OCI-M2 (cell line): ENCODE measurements around the gene CEP104.

ENCODE experiments used
- DNase-seq: peaks from one replicate; lab custom pipeline; 2025; ENCODE audit not compliant: unreplicated experiment; lab: John Stamatoyannopoulos, UW

CEP104 gene

GRCh38 chr1:3869751-3870301 is 12.8 kb upstream of the CEP104 start:
- DNase-seq = no peak

DNA sequence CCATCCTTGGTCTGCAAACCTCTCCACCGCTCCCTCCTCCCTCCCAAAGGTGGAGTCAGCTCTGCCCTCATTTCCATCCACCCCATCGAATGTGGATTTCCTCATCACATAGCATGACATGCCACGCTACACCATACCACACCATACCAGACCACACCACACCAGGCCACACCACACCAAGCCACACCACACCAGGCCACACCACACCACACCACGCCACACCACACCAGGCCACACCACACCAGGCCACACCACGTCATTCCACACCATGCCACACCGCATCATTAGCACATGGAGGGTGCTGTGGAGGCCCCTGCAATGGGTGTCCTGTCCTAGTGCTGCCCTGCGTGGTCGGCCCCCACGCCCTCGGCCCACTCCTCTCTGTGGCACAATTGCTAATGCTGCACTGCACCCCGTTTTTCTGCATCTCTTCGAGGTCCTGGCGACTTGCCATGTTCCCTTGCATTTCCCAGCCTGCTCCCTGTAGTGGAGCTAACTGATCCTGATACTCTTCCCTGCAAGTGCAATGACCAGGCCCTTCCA is 11.5 kb upstream of the CEP104 start:
- DNase-seq = no peak

- DNase-seq = no peak
Observed at GRCh38 chr1:3865606-3866160, 8.7 kb upstream of the CEP104 start.

GRCh38 chr1:3864884-3865283 is 7.9 kb upstream of the CEP104 start:
- no peak for DNase-seq

- no peak for DNase-seq
Observed at GRCh38 chr1:3863231-3863935, 6.4 kb upstream of the CEP104 start.

DNA sequence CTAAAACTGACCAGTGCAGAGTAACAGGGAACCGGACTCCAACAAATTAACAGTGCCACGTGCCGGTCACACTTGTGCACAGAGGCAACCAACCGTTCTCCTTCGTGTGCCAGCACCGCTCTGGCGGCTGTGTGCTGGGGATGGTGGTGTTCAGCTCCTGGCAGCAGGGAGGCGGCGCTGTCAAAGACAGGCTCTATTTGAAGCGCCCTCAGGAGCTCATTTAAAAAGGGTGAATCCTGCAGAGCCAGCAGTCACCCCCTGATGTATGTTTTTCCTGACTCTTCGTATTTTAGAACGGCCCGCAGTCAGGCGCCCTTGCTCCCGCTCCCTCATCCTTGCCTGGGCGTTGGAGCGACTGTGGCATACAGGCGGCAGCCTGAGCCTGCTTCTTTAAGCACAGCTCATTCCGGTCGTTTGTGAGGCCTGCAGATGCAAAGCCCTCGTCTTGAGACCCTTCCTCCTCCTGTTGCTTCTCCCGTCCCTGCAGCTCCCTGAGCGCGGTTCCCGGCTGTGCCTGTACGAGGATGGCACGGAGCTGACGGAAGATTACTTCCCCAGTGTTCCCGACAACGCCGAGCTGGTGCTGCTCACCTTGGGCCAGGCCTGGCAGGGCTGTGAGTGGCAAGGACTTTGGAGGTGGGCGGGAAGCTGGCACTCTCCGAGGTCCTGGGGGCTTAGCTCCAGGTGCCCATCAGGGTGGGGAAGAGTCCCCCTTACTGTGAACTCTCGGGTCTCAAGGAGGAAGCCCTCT is 1.4 kb upstream of the CEP104 start:
- no peak for DNase-seq

- no peak for DNase-seq
Observed at GRCh38 chr1:3857791-3858129, 749 bp upstream of the CEP104 start.

GRCh38 chr1:3852711-3853485 is 4.1 kb downstream of the CEP104 start:
- DNase-seq = no peak

DNA sequence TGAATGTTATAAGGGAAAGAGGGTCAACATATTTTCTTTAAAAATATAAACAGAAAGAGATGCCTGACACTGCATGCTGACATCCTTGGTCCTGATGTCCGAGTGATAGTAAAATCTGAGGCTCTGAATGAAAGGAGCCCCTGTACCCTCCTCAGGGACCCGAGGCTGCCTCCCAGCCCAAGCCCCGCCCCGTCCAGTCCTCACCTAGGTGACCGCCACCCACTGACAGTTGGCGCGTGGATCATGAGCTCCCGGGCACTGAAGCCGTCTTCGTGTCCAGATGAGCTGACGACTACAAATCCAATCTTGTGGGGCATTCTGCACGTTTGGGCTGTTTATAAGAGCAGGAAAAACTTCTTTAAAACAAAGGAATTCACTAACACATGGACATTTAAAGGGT is 4.9 kb downstream of the CEP104 start:
- no peak for DNase-seq

DNA sequence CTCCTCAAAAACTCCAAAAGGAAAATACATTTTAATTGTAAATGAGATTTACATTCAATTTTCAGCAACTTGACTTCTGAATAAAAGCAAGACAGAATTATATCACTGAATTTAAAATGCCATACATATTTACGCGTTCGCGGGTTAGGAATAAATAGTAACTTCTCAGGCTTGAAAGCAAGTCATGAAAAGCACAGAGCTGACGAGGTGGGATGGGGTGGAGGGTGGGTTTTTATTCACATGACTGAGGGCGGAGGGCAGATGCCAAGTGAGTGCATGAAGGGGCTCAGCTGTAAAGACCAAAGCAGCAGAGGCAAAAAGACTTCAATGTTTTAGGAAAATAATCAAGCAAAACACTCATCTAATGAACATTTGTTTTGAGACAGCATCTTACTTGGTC is 5.7 kb downstream of the CEP104 start:
- no peak for DNase-seq

DNA sequence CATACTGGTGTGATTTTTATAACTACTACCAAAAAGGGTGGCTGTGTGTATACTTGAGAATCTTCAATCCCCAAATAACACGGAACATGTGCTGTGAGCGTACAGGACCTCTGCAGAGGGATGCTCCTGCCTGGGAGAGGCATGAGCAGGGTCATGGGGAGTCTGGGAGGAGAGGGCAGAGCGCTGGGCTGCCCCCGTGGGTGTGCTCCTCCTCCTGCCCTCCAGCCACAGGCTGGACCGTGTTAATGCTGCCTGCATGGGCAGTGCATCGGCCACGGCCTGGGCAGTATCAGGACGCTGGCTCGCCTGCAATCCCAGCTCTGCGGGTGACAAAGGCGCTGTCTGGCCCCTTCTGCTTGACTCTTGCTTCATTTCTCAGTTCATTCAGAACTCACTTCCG is 6.2 kb downstream of the CEP104 start:
- DNase-seq = no peak

DNA sequence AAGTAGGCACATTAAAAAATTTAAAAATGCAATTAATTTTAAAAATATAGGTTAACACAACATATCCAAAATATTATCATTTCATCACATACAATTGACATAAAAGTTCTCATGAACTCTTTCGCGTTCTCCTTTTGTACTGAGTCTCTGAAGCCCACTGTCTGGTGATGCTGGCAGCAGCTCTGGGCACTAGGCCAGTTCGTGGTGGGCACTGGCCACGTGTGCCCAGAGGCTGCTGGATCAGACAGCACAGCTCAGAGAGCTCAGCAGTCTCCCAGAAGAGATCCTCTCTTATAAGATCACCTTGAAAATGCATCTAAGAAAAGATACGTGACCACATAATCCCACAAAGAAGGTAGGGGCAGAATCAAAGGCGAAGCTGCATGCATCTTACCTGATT is 9.9 kb downstream of the CEP104 start:
- DNase-seq = no peak

- no peak for DNase-seq
Observed at GRCh38 chr1:3846541-3846940, 10.5 kb downstream of the CEP104 start.

DNA sequence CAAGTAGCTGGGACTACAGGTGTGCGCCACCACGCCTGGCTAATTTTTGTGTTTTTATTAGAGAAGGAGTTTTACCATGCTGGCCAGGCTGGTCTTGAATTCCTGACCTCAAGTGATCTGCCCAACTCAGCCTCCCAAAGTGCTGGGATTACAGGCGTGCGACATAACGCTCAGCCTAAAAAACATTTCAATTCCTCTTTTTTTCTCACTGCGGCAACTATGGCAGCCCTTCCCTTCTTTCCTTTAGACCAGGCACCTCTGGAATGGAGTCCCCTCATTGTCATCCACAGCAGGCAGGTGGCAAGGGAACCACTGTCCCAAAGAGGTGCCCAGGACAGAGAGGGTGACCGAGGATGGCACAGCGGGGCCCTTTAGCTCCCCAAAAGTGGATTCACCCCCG is 14.1 kb downstream of the CEP104 start:
- no peak for DNase-seq

- DNase-seq = no peak
Observed at GRCh38 chr1:3841491-3841890, 15.5 kb downstream of the CEP104 start.

DNA sequence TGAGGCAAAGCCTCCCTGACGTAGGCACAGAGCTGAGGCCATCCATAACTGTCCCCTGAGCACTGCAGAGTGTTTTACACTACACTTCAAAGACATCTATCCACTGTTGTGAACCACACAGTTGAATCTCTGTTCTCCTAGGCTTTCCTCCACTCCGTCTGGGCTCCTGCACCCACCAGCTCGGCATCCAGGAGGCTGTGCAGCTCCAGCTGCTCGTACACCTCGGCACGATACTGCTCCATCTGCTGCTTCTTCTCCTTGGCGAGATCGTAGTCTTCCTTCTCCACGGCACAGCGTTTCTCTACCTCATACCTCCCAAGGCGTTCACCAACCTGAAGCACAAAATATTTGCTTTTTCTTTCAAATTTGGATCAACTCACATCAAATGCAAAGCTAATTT is 18.2 kb downstream of the CEP104 start:
- DNase-seq = no peak

- no peak for DNase-seq
Observed at GRCh38 chr1:3837685-3838084, 19.3 kb downstream of the CEP104 start.

DNA sequence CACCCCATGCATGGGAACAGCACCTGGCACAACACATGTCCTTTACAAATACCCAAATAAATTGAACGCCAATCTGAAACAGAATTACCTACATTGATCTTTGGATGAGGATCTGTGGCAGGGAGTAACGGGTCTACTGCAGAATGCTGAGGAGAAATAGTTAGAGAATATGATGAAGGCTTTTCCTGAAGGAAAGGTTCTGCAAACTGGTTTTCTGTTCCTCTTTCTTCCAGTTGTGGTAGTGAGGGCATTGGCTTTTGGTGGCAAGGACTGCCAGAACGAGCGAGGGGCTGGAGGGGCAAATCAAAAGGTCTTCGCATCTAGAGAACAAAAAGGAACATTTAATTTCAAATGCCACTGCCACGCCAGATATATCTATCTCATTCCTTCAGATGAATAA is 19.8 kb downstream of the CEP104 start:
- DNase-seq = no peak

DNA sequence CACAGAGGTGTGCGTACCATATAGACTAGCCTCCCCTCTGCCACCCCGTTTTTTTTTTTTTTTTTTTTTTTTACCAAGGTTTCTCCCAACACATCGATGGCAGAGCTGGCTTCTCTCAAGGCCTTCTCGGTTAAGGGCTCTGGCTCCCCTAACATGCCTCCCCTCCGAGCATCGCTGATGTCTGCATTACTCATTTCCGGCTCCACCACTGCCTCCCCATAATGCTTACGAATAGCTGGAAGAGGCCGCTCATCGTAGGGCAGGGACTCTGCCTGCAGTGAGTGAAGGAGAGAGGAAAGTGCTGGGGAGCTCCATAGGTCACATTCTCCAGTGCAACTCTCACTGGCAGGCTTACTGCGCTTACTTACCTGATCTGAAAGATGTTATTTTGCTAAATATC is 20.6 kb downstream of the CEP104 start:
- no peak for DNase-seq

- no peak for DNase-seq
Observed at GRCh38 chr1:3834701-3835100, 22.3 kb downstream of the CEP104 start.

DNA sequence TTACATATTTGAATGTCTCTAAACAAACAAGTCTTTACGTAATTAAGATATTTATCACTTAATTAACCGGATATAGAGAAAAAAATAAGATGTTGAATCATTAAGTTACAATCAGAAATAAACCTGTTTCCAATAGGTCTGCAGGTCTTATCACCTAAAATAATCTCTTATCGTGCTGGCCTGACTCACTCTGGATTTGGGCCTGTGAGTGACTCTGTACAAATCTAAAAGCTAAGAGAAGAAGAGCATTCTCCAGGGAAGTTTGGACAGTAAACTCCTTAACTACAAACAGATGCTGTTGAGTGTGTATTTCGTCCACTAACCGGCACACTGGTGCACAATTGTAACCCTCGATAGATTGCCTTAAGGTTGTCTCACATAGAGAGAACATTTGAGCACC is 25.3 kb downstream of the CEP104 start:
- no peak for DNase-seq
